Liver (tissue), 9 donors: ENCODE results near the gene TOGARAM2. TPM values are rescaled to one million over a fixed set of nuclear protein-coding genes. Genes with fewer than 3 reads are reported as not detected.

ENCODE experiments used
- DNase-seq: peaks from one replicate; pipeline ENCODE4 v3.0.0-alpha.2; 2017; ENCODE audit warnings: low spot score
- H3K27ac ChIP-seq, 2 donors: one replicate each; pipeline ENCODE4 v1.7.0; 2013; ENCODE audit warnings: inconsistent platforms in 2 of 2, low read length in 2 of 2, control low read depth in 1 of 2, low read depth in 1 of 2, mild to moderate bottlenecking in 1 of 2
- H3K27me3 ChIP-seq, 4 donors: one replicate each; pipeline versions ENCODE4 v1.6.1 to v1.7.0; 2013; ENCODE audit warnings: low read length in 3 of 4, inconsistent platforms in 1 of 4, mild to moderate bottlenecking in 1 of 4, moderate library complexity in 1 of 4; ENCODE audit not compliant: control insufficient read depth in 4 of 4, insufficient read depth in 4 of 4
- H3K36me3 ChIP-seq, 4 donors: one replicate each; pipeline versions ENCODE4 v1.6.1 to v1.7.0; 2013; ENCODE audit warnings: low read length in 3 of 4, mild to moderate bottlenecking in 3 of 4, low read depth in 1 of 4, moderate library complexity in 1 of 4; ENCODE audit not compliant: control insufficient read depth in 4 of 4, insufficient read depth in 3 of 4
- H3K4me1 ChIP-seq, 4 donors: one replicate each; pipeline versions ENCODE4 v1.6.1 to v1.7.0; 2013; ENCODE audit warnings: low read length in 3 of 4, mild to moderate bottlenecking in 3 of 4, moderate library complexity in 1 of 4; ENCODE audit not compliant: control insufficient read depth in 4 of 4, insufficient read depth in 4 of 4
- H3K4me3 ChIP-seq, 3 donors: one replicate each; pipeline versions ENCODE4 v1.6.1 to v1.7.0; 2013; ENCODE audit warnings: low read length in 3 of 3, control low read depth in 1 of 3, low read depth in 1 of 3, mild to moderate bottlenecking in 1 of 3
- H3K9ac ChIP-seq, 2 donors: one replicate each; pipeline ENCODE4 v1.7.0; 2013; ENCODE audit warnings: low read length in 2 of 2, mild to moderate bottlenecking in 2 of 2, moderate library complexity in 2 of 2, control low read depth in 1 of 2, low read depth in 1 of 2
- H3K9me3 ChIP-seq, 4 donors: one replicate each; pipeline versions ENCODE4 v1.6.1 to v1.7.0; 2013; ENCODE audit warnings: low read length in 3 of 4; ENCODE audit not compliant: control insufficient read depth in 4 of 4
- EGR1 ChIP-seq, 2 donors: IDR thresholded peaks; 2 replicates each; pipeline ENCODE4 v1.6.1; 2016 to 2018; ENCODE audit warnings: antibody characterized with exemption in 2 of 2, low read depth in 2 of 2
- FOXA1 ChIP-seq: IDR thresholded peaks from 2 replicates; pipeline ENCODE4 v1.6.1; 2016; ENCODE audit warnings: antibody characterized with exemption
- FOXA2 ChIP-seq: IDR thresholded peaks from 2 replicates; pipeline ENCODE4 v1.6.1; 2016; ENCODE audit warnings: antibody characterized with exemption
- GABPA ChIP-seq, 2 donors: IDR thresholded peaks in 1 of 2; conservative IDR thresholded peaks in 1 of 2; 2 replicates each; pipeline ENCODE4 v1.6.1; 2016; ENCODE audit warnings: antibody characterized with exemption in 2 of 2, mild to moderate bottlenecking in 1 of 2, moderate library complexity in 1 of 2
- HNF4A ChIP-seq, 2 donors: conservative IDR thresholded peaks; 2 replicates each; pipeline ENCODE4 v1.6.1; 2016; ENCODE audit warnings: antibody characterized with exemption in 2 of 2, mild to moderate bottlenecking in 2 of 2
- HNF4G ChIP-seq: IDR thresholded peaks from 2 replicates; pipeline ENCODE4 v1.6.1; 2016; ENCODE audit warnings: antibody characterized with exemption
- JUND ChIP-seq, 2 donors: IDR thresholded peaks; 2 replicates each; pipeline ENCODE4 v1.6.1; 2016; ENCODE audit warnings: antibody characterized with exemption in 2 of 2
- NR2F2 ChIP-seq: IDR thresholded peaks from 2 replicates; pipeline ENCODE4 v1.6.1; 2016; ENCODE audit warnings: antibody characterized with exemption
- RAD21 ChIP-seq, 2 donors: IDR thresholded peaks; 2 replicates each; pipeline ENCODE4 v1.6.1; 2016; ENCODE audit warnings: antibody characterized with exemption in 2 of 2, mild to moderate bottlenecking in 2 of 2
- RXRA ChIP-seq, 2 donors: IDR thresholded peaks; 2 replicates each; pipeline ENCODE4 v1.6.1; 2017 to 2018; ENCODE audit warnings: antibody characterized with exemption in 2 of 2, mild to moderate bottlenecking in 1 of 2
- SP1 ChIP-seq: IDR thresholded peaks from 2 replicates; pipeline ENCODE4 v1.6.1; 2018; ENCODE audit warnings: antibody characterized with exemption, mild to moderate bottlenecking
- TAF1 ChIP-seq: conservative IDR thresholded peaks from 2 replicates; pipeline ENCODE4 v1.6.1; 2016; ENCODE audit warnings: antibody characterized with exemption, mild to moderate bottlenecking
- YY1 ChIP-seq: IDR thresholded peaks from 2 replicates; pipeline ENCODE4 v1.6.1; 2016; ENCODE audit warnings: antibody characterized with exemption, mild to moderate bottlenecking
- WGBS: extraction: QIAGEN DNeasy Blood & Tissue Kit; methylation state at CpG from one replicate; pipeline ENCODE4 v1.1.7; 2013; 5-methylcytosine and 5-hydroxymethylcytosine counted together
- polyA plus RNA-seq, 2 donors: library from polyadenylated mRNA; stranded (reverse) in 1 of 2; unstranded in 1 of 2; fragments of 200-250 nt in 1 of 2; fragments of >200 nt in 1 of 2; fragmentation: Nextera tagmentation in 1 of 2; extraction: Ambion mirVana in 1 of 2; gene quantifications; one replicate each; pipeline versions ENCODE4 v1.2.1 to v1.2.3, GENCODE V29; 2013 to 2015
- total RNA-seq, 2 donors: library from RNA; depleted of rRNA; stranded (reverse); fragments of >200 nt; gene quantifications; one replicate each; pipeline ENCODE4 v1.2.3, GENCODE V29; 2014
- TF ChIP-seq, protein P1 (sequence below): IDR thresholded peaks from 2 replicates; pipeline ENCODE4 v1.6.1; 2016; ENCODE audit warnings: antibody characterized with exemption, mild to moderate bottlenecking
- TF ChIP-seq, protein P2 (sequence below): IDR thresholded peaks from 2 replicates; pipeline ENCODE4 v1.6.1; 2016; ENCODE audit warnings: antibody characterized with exemption
- TF ChIP-seq, protein P3 (sequence below): fragments of 150-350 bp; IDR thresholded peaks from 2 replicates; pipeline ENCODE4 v1.5.1; 2017; ENCODE audit warnings: improper control_type of control experiment, low read depth, low read length; ENCODE audit not compliant: missing input control
- TF ChIP-seq, protein P4 (sequence below): IDR thresholded peaks from 2 replicates; pipeline ENCODE4 v1.6.1; 2016; ENCODE audit warnings: antibody characterized with exemption
- TF ChIP-seq, protein P5 (sequence below): IDR thresholded peaks from 2 replicates; pipeline ENCODE4 v1.6.1; 2016; ENCODE audit warnings: antibody characterized with exemption
- donor health status: healthy.
- donor health status: healthy.
- donor health status: healthy.
- donor health status: healthy.
- donor health status: healthy.

TOGARAM2 gene
- total and polyA plus RNA-seq, 4 donors: 0.15 to 0.42 (median 0.19) TPM; not detected in 1

DNA sequence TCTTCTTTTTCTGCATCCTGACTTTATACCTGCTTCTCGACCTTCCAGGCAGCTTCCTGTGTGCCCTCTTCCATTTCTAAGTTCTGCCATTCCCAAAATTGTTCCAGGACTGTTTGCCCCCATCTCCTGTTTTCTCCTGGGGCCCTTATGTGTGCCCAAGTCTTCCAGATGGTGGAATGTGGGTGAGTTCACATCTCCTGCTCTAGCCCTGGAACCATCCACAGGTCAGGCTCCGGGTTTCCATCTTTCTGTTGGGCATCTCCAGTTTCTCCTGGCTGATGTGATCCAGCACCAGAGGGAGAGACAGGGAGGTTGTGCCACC, 25.8 kb downstream of the TOGARAM2 start (continued):
- TF ChIP-seq, protein P1, sequence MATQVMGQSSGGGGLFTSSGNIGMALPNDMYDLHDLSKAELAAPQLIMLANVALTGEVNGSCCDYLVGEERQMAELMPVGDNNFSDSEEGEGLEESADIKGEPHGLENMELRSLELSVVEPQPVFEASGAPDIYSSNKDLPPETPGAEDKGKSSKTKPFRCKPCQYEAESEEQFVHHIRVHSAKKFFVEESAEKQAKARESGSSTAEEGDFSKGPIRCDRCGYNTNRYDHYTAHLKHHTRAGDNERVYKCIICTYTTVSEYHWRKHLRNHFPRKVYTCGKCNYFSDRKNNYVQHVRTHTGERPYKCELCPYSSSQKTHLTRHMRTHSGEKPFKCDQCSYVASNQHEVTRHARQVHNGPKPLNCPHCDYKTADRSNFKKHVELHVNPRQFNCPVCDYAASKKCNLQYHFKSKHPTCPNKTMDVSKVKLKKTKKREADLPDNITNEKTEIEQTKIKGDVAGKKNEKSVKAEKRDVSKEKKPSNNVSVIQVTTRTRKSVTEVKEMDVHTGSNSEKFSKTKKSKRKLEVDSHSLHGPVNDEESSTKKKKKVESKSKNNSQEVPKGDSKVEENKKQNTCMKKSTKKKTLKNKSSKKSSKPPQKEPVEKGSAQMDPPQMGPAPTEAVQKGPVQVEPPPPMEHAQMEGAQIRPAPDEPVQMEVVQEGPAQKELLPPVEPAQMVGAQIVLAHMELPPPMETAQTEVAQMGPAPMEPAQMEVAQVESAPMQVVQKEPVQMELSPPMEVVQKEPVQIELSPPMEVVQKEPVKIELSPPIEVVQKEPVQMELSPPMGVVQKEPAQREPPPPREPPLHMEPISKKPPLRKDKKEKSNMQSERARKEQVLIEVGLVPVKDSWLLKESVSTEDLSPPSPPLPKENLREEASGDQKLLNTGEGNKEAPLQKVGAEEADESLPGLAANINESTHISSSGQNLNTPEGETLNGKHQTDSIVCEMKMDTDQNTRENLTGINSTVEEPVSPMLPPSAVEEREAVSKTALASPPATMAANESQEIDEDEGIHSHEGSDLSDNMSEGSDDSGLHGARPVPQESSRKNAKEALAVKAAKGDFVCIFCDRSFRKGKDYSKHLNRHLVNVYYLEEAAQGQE: no peak
- no peak for TF ChIP-seq TAF1

DNA sequence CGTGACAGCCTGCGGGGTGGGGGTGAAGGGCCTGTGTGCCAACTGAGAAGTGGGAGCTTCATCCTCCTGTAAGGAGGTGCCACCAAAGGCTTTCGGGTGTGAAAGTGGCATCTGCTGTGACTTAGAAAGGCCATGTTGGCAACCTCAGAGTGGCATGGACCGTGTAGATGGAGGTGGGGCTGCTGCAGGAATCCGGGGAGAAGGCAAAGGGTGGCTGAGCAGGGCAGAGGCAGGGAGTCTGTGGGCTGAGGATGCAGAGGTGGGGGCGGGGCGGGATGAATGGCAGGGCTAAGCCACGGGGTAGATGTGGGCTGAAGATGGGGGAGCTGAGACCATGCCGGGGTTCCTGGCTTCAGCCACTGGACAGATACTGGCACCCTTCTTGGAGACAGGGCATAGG, 28.2 kb downstream of the TOGARAM2 start:
- 86% methylated on average over 9 of the region's 9 CpGs for WGBS
- Histone ChIP-seq H3K36me3 (no peaks in the 10 kb centered on the region), H3K4me1 (peaks cover 0 to 4% (median 0%) of the 10 kb centered on the region in 4 donors), H3K27me3 (no peaks in the 10 kb centered on the region), H3K9me3 (no peaks in the 10 kb centered on the region), H3K27ac (no peak overlapping the region), H3K9ac (no peak overlapping the region), H3K4me3 (no peak overlapping the region)
- no peak for DNase-seq
- TF ChIP-seq EGR1 (IDR thresholded peaks at IDR 0.05; ENCODE audit: low read depth in 2 of 2): no peak
- TF ChIP-seq HNF4G: no peak
- TF ChIP-seq FOXA1: no peak
- no peak for TF ChIP-seq JUND (IDR thresholded peaks at IDR 0.05)
- TF ChIP-seq SP1: no peak
- no peak for TF ChIP-seq RAD21 (IDR thresholded peaks at IDR 0.05)
- TF ChIP-seq, protein P2, sequence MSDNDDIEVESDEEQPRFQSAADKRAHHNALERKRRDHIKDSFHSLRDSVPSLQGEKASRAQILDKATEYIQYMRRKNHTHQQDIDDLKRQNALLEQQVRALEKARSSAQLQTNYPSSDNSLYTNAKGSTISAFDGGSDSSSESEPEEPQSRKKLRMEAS: no peak
- no peak for TF ChIP-seq HNF4A (conservative IDR thresholded peaks at IDR 0.05)
- TF ChIP-seq RXRA (IDR thresholded peaks at IDR 0.05): no peak

DNA sequence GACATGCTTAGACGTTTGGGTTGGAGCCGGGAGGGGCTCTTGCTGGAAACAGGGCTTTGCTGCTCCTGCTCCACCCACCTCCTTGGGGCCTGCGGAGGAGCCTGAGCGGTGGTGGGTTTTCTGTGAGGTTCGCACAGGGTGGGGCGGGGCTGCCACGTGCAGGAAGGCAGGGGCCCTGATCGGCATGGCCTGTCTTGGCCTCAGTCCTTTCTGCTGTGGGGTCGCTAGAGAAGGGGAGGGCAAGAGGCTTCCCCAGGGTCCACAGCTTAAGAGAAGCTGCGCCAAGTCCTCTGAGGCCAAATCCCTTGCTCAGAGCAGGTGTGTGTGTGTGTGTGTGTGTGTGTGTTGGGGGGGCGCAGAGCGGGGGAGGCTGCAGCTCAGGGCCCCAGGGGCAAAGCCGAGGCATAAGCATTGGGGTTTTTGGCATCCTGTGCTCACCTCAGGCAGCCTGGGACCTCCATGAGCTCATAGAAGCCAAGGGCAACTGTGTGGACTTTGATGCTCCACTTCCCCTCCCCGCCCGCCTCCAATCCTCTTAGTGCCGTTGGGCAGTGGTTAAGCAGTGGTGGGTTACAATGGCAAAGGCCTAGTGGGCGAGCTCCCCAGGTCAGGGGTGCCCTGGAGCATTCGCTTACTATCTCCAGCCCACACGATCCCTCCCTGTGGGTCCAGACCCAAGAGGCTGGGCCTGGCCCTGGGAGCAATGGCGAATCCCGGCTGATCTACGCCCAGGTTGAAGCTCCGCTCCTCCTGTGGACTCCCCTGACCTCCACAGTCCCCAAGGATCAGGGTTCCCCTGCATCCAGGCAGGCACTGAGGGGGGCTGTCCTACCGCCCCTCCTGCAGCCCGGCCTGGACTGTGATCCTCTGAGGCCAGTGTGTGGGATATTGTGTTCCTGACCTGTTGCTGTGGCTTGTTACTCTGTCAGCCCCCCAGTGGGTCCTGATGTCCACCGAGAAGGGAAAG, 28.9 kb downstream of the TOGARAM2 start:
- Histone ChIP-seq H3K36me3 (no peaks in the 10 kb centered on the region), H3K9me3 (no peaks in the 10 kb centered on the region), H3K9ac (no peak overlapping the region), H3K4me1 (peaks cover 0 to 4% (median 0%) of the 10 kb centered on the region in 4 donors), H3K27me3 (no peaks in the 10 kb centered on the region), H3K4me3 (no peak overlapping the region), H3K27ac (peak overlapping the region in 1 of 2 donors; percentile 14)
- WGBS: 80% methylated on average over 26 of the region's 26 CpGs
- DNase-seq: no peak
- TF ChIP-seq, protein P3, sequence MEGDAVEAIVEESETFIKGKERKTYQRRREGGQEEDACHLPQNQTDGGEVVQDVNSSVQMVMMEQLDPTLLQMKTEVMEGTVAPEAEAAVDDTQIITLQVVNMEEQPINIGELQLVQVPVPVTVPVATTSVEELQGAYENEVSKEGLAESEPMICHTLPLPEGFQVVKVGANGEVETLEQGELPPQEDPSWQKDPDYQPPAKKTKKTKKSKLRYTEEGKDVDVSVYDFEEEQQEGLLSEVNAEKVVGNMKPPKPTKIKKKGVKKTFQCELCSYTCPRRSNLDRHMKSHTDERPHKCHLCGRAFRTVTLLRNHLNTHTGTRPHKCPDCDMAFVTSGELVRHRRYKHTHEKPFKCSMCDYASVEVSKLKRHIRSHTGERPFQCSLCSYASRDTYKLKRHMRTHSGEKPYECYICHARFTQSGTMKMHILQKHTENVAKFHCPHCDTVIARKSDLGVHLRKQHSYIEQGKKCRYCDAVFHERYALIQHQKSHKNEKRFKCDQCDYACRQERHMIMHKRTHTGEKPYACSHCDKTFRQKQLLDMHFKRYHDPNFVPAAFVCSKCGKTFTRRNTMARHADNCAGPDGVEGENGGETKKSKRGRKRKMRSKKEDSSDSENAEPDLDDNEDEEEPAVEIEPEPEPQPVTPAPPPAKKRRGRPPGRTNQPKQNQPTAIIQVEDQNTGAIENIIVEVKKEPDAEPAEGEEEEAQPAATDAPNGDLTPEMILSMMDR: no peak
- TF ChIP-seq GABPA (IDR thresholded peaks at IDR 0.05 in 1 of 2, conservative IDR thresholded peaks at IDR 0.05 in 1 of 2) (no peak), SP1 (no peak), FOXA2 (no peak), NR2F2 (no peak), RXRA (IDR thresholded peaks at IDR 0.05) (no peak), HNF4G (no peak), RAD21 (IDR thresholded peaks at IDR 0.05) (no peak), HNF4A (conservative IDR thresholded peaks at IDR 0.05) (no peak), TAF1 (no peak), YY1 (no peak), FOXA1 (no peak), EGR1 (IDR thresholded peaks at IDR 0.05; ENCODE audit: low read depth in 2 of 2) (no peak)
- TF ChIP-seq, protein P4, sequence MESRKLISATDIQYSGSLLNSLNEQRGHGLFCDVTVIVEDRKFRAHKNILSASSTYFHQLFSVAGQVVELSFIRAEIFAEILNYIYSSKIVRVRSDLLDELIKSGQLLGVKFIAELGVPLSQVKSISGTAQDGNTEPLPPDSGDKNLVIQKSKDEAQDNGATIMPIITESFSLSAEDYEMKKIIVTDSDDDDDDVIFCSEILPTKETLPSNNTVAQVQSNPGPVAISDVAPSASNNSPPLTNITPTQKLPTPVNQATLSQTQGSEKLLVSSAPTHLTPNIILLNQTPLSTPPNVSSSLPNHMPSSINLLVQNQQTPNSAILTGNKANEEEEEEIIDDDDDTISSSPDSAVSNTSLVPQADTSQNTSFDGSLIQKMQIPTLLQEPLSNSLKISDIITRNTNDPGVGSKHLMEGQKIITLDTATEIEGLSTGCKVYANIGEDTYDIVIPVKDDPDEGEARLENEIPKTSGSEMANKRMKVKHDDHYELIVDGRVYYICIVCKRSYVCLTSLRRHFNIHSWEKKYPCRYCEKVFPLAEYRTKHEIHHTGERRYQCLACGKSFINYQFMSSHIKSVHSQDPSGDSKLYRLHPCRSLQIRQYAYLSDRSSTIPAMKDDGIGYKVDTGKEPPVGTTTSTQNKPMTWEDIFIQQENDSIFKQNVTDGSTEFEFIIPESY: no peak
- TF ChIP-seq, protein P5, sequence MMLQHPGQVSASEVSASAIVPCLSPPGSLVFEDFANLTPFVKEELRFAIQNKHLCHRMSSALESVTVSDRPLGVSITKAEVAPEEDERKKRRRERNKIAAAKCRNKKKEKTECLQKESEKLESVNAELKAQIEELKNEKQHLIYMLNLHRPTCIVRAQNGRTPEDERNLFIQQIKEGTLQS: no peak
- TF ChIP-seq, protein P1: no peak
